GM10266 (cell line): Measurements from ENCODE around the gene LDLRAD3.

Experiments used
- DNase-seq: peaks from one replicate; pipeline ENCODE4 v3.0.0; 2012; ENCODE audit errors: extremely low spot score
- TF ChIP-seq, protein P1 (sequence below): IDR thresholded peaks from 2 replicates; pipeline ENCODE4 v1.5.1; 2012; ENCODE audit warnings: mild to moderate bottlenecking, low read depth; ENCODE audit not compliant: control insufficient read depth, insufficient read depth; ENCODE audit errors: missing control alignments

Gene LDLRAD3

DNA sequence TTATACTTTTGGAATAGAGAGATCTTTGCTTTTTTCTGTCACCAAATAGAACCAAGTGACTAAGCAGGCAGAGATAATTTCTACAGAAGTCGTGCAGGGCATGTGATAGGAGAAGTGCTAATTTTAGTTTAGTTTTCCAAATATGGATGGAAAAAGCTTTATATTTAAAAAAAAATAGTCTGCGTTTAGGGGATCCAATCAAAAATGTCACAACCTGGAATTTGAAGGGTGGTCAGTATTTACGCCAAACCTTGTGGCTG is 165.7 kb downstream of the LDLRAD3 start:
- DNase-seq: no peak
- TF ChIP-seq, protein P1, sequence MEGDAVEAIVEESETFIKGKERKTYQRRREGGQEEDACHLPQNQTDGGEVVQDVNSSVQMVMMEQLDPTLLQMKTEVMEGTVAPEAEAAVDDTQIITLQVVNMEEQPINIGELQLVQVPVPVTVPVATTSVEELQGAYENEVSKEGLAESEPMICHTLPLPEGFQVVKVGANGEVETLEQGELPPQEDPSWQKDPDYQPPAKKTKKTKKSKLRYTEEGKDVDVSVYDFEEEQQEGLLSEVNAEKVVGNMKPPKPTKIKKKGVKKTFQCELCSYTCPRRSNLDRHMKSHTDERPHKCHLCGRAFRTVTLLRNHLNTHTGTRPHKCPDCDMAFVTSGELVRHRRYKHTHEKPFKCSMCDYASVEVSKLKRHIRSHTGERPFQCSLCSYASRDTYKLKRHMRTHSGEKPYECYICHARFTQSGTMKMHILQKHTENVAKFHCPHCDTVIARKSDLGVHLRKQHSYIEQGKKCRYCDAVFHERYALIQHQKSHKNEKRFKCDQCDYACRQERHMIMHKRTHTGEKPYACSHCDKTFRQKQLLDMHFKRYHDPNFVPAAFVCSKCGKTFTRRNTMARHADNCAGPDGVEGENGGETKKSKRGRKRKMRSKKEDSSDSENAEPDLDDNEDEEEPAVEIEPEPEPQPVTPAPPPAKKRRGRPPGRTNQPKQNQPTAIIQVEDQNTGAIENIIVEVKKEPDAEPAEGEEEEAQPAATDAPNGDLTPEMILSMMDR: no peak

DNA sequence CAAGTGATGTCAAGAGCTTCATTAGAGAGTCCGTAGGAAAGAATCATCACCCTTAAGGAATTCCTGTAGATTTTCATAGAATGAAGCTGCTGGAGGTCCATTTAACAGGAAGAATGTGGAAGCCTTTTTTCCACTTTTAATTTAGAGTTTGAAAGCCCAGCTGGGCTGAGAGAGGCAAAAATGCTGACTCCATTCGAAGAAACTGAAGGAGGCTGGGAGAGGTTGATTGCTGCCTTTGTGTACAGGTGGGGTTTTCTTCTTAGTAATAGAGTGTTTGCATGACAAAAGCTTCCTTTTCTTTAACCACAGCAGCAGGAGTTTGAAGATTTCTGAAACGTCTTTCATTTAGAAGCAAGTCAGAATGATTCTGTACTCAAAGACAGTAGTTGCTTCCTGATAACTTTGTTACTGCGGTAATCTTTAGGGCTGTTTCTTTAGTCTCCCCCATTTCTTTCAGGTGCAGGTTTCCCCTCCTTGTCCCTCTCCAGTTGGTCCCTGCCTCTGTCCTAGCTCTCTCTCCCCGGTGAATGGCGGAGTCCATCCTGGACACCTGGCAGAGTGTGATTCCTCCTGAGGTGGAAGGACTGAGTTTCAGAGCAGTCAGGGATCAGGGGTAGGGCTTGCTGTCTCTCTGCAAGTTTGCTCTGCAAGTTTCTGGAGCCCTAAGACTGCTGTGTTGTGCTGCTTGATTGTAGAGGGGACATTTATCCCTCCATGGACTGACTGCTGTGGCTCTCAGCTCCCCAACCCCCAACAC is 166.2 kb downstream of the LDLRAD3 start:
- no peak for DNase-seq
- TF ChIP-seq, protein P1: no peak

DNA sequence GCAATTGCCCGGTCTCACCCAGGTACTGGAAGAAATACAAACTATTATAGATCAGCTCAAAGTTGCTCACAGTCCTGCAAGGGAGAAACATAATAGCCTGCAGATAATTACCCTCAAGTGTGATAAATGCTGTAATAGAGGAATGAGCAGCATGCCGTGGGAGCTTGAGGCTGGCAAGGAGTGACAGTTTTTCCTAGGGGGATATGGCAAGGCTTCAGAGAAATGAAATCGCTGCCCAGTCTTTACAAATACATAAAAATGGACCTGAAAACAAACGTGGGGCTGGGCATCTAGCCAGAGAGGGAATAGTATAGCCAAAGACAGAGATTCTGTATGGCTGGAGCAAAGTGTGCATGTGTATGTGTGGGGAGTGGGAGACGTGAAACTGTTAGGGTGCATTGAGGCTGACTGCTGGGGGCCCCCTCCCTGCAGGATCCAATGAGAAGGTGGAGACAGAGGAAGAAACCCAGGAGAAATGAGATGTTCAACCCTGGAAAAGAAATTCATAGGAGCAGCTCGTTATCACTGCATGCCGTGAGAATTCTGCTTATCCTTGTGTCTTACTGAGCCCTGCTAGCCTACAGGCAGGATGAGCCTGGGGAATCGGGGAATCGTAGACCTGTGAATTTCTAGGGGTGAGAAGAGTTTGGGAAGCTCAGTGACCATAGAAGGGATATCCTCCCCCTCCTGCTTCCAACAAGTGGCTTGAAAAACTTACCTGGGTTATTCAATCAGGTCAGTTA is 167.0 kb downstream of the LDLRAD3 start:
- no peak for DNase-seq
- TF ChIP-seq, protein P1: no peak

DNA sequence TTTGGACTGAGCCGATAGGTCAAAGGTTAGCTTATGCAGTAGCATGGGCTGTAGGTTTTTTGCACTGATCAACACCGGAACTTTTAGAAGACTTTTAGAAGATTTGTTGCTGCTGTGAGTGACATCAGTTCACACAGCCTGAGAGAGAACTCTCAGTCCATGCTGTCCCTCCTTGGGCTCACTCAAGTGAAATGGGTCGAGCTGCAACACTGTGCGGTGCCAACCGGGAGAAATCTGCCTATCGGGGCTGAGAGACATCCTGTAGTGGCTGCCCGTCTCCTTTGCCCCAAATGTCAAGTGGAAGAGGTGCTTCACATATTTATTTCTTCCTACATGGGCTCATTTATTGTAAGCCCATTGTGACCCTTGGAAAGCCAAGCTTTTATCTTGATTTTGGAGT is 170.2 kb downstream of the LDLRAD3 start:
- TF ChIP-seq, protein P1: no peak
- no peak for DNase-seq

DNA sequence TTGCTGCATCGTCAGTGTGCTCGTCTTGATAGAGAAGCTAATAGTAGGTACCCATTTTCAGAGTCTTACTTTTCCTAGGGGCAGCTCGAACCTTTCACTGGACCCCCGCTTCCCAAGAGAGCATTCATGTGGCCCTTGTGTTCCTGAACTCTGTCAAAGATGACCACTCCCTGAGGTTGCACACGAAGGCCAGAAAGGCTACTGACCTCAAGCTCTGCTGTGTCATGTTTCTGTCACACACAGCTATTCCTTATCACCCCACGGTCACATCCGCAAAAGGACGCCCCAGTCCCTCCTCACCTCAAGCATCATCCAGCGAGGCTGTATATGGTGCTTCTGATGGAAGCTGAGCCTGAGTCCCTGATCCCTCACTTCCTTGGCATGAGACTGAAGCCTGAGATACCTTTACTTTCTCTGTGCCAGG is 171.5 kb downstream of the LDLRAD3 start:
- TF ChIP-seq, protein P1: no peak
- no peak for DNase-seq

DNA sequence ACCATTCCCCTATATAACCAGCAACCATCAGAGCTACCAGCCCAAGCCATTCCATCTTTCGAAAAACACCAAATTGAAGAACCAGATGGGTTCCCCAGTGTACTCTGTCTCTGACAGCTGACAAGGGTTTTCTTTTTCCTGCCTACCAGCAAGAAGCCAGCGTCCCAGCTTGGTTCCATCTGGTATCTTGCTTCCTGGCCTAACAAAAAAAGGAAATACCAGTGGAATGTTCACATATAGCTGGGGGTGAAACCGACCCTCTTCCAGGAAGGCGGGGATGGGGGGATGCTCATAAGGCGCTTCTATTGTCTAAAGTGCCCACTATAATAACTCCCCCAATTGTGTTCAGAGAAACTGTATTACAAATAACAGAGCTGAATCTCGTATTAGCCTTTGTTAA is 172.3 kb downstream of the LDLRAD3 start:
- TF ChIP-seq, protein P1: no peak
- no peak for DNase-seq

DNA sequence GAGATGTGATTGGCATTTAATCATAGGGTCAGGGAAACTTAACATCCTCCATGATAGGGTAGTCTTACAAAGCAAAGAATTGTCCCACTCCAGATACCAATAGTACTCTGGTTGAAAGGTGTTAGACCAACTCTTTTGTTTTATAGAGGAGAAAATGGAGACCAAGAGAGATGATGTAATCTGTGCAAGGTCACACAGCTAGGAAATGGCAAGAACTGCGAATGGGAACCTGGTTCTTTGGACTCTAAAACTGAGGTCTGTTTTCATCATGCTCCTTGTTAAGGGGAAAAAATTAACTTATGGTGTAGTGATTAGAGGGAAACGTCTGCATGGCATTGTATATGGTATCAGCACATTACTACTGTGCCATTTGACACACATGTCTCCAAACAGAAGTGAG is 174.2 kb downstream of the LDLRAD3 start:
- TF ChIP-seq, protein P1: no peak
- no peak for DNase-seq
